ENCODE data around the gene CMTR1. TPM values are rescaled to one million over a fixed set of nuclear protein-coding genes. Genes with fewer than 3 reads are reported as not detected.
A peak's percentile ranks its signal among the peaks of the same experiment; 100 is the strongest.

Gene CMTR1
- total and polyA plus RNA-seq, 2 of the 13 experiments (the other 11 are each of a cell fraction or from before 2014, with no cell fraction given) = 19.7 to 55.2 TPM

DNA sequence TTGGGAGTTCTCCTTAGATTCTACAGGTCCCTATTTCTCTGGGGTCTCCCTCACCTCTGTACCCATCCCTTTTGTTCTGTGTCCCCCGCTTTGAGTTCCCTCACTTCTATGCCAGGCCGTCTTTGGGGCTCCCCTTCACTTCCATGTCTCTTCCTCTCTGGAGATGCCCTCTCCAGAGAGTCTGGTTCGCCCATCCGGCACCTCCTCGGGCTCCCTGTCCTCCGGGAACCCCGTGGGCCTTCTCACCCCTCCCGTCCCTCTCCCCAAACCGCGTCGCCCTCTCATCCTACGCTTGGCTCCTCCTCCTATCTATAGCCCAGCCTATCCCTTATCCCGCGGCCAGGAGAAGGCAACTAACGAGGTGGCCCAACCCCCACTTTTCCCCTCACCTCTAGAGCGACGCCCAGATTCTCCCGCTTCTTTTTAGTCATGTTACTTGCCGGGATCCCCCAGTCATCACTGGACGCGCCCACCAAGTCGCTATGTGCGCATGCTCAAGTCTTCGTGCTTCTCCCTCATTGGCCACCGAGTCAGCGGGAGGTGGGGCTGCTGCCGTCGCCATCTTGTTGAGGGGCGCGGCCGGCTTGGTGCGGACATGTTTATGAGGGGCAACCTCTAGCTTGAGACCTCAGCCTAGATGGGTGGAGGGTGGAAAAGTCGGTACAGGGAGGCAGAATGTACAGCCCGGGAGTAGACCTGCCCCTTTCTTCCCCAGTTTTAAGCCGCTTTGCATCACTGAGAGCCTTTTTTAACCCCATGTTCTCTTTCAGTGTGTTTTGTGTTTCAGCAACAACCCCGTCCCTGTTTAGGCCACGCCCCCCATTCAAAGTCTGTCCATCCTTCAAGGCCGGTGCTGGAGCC is 66.6 kb downstream of the CMTR1 start, which contains the start of gene CCDC167 (continued):
- TF ChIP-seq ZKSCAN5 (CRISPR knock-in tag; IDR thresholded peaks at IDR 0.05) (no peak), TARDBP (CRISPR knock-in tag; IDR thresholded peaks at IDR 0.05) (no peak), SRSF1 (optimal IDR thresholded peaks at IDR 0.05; ENCODE audit: low read depth, low read length) (peak; percentile 85), MIER3 (CRISPR knock-in tag; IDR thresholded peaks at IDR 0.05; ENCODE audit: borderline replicate concordance) (peak; percentile 51; the same call in 1 of the 2 replicates), ATF7 (IDR thresholded peaks at IDR 0.05) (no peak), ATF7 (CRISPR knock-in tag; IDR thresholded peaks at IDR 0.05) (no peak), ZFAT (CRISPR knock-in tag; conservative IDR thresholded peaks at IDR 0.05) (no peak), MED8 (CRISPR knock-in tag; IDR thresholded peaks at IDR 0.05; ENCODE audit: insufficient replicate concordance) (peak; percentile 26), HDAC1 (CRISPR knock-in tag; IDR thresholded peaks at IDR 0.05) (peak; percentile 73), ARNT2 (CRISPR knock-in tag; IDR thresholded peaks at IDR 0.05; ENCODE audit: low read depth) (peak; percentile 75; the same call in 1 of the 2 replicates), RBAK (CRISPR knock-in tag; IDR thresholded peaks at IDR 0.05) (no peak), ATM (IDR thresholded peaks at IDR 0.05; ENCODE audit: borderline replicate concordance) (no peak), HCFC1 (IDR thresholded peaks at IDR 0.05; ENCODE audit: low read depth, low read length) (peak; percentile 81), KDM6A (CRISPR knock-in tag; IDR thresholded peaks at IDR 0.05; ENCODE audit: low read depth) (no peak), MATR3 (CRISPR knock-in tag; IDR thresholded peaks at IDR 0.05) (no peak), FOXP1 (IDR thresholded peaks at IDR 0.05) (no peak), FOXP1 (CRISPR knock-in tag; IDR thresholded peaks at IDR 0.05) (peak; percentile 11; the same call in 1 of the 2 replicates), FOSL2 (CRISPR knock-in tag; IDR thresholded peaks at IDR 0.05) (no peak), ZNF781 (CRISPR knock-in tag; IDR thresholded peaks at IDR 0.05; ENCODE audit: borderline replicate concordance, not compliant biosample characterization) (peak; percentile 73), DNMT1 (CRISPR knock-in tag; IDR thresholded peaks at IDR 0.05) (no peak), EZH2 (conservative IDR thresholded peaks at IDR 0.05; ENCODE audit: low read depth, low read length) (no peak), CBFB (CRISPR knock-in tag; IDR thresholded peaks at IDR 0.05) (no peak), ZNF792 (CRISPR knock-in tag; IDR thresholded peaks at IDR 0.05) (peak; percentile 32; the same call in 1 of the 2 replicates), SALL2 (CRISPR knock-in tag; IDR thresholded peaks at IDR 0.05) (no peak), CREB1 (IDR thresholded peaks at IDR 0.05) (peak; percentile 70; the same call in 1 of the 2 replicates), CREB1 (CRISPR knock-in tag; IDR thresholded peaks at IDR 0.05) (peak; percentile 86), MAF1 (CRISPR knock-in tag; IDR thresholded peaks at IDR 0.05; ENCODE audit: borderline replicate concordance) (no peak), HOXA7 (CRISPR knock-in tag; IDR thresholded peaks at IDR 0.05) (no peak), ESRRA (CRISPR knock-in tag; IDR thresholded peaks at IDR 0.05; ENCODE audit: low read depth) (0 out of 2 replicates have a peak, but pooled peaks have one; percentile 66), NCOA5 (CRISPR knock-in tag; IDR thresholded peaks at IDR 0.05) (no peak)
- TF ChIP-seq, protein P1, sequence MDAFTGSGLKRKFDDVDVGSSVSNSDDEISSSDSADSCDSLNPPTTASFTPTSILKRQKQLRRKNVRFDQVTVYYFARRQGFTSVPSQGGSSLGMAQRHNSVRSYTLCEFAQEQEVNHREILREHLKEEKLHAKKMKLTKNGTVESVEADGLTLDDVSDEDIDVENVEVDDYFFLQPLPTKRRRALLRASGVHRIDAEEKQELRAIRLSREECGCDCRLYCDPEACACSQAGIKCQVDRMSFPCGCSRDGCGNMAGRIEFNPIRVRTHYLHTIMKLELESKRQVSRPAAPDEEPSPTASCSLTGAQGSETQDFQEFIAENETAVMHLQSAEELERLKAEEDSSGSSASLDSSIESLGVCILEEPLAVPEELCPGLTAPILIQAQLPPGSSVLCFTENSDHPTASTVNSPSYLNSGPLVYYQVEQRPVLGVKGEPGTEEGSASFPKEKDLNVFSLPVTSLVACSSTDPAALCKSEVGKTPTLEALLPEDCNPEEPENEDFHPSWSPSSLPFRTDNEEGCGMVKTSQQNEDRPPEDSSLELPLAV (CRISPR knock-in tag; conservative IDR thresholded peaks at IDR 0.05; ENCODE audit: low read depth) = no peak
- TF ChIP-seq, protein P2, sequence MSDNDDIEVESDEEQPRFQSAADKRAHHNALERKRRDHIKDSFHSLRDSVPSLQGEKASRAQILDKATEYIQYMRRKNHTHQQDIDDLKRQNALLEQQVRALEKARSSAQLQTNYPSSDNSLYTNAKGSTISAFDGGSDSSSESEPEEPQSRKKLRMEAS (IDR thresholded peaks at IDR 0.05) = peak; percentile 86

Measured in HepG2 (cell line).